ENCODE data around the gene RAD51B. TPM values are rescaled to one million over a fixed set of nuclear protein-coding genes. Genes with fewer than 3 reads are reported as not detected.
A peak's percentile ranks its signal among the peaks of the same experiment; 100 is the strongest.

Gene RAD51B
- total and polyA plus RNA-seq, 9 of the 15 experiments (the other 6 are each of a cell fraction or from before 2014, with no cell fraction given) = 8.5 to 17.3 (median 11.3) TPM

DNA sequence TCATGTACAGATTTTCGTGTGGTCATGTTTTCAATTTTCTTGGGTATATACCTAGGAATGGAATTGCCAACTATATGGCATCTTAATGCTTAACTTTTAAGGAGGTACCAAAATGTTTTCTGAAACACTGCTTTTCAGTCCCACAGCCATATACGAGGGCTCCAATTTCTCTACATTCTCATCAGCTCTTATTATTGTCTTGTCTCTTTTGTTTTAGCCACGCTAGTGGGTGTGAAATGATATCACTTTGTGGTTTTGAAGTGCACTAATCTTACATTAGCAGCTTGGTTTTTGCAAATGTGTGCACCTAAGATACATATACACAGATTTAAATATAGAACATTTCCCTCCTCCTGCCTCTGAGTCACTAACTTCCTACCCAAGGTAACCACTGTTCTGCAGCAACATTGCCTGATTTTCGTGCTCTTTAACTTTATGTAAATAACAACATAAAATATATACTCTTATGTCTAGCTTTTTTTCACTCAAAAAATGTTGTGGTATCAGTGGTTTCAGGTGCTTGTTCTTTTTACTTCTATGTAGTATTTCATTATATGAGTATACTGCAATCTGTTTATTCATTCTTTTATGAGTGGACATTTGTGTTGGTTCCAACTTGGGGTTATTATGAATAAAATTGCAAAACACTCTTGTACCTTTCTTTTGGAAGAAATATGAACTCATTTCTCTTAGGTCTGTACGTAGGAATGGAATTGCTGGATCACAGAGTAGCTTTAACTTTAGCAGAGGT is 900.2 kb downstream of the RAD51B start (continued):
- peak; percentile 96 for TF ChIP-seq FOXM1 (IDR thresholded peaks at IDR 0.05; ENCODE audit: low read depth)
- TF ChIP-seq FOXM1 (CRISPR knock-in tag; IDR thresholded peaks at IDR 0.05; ENCODE audit: low read depth) = no peak
- TF ChIP-seq, protein P1, sequence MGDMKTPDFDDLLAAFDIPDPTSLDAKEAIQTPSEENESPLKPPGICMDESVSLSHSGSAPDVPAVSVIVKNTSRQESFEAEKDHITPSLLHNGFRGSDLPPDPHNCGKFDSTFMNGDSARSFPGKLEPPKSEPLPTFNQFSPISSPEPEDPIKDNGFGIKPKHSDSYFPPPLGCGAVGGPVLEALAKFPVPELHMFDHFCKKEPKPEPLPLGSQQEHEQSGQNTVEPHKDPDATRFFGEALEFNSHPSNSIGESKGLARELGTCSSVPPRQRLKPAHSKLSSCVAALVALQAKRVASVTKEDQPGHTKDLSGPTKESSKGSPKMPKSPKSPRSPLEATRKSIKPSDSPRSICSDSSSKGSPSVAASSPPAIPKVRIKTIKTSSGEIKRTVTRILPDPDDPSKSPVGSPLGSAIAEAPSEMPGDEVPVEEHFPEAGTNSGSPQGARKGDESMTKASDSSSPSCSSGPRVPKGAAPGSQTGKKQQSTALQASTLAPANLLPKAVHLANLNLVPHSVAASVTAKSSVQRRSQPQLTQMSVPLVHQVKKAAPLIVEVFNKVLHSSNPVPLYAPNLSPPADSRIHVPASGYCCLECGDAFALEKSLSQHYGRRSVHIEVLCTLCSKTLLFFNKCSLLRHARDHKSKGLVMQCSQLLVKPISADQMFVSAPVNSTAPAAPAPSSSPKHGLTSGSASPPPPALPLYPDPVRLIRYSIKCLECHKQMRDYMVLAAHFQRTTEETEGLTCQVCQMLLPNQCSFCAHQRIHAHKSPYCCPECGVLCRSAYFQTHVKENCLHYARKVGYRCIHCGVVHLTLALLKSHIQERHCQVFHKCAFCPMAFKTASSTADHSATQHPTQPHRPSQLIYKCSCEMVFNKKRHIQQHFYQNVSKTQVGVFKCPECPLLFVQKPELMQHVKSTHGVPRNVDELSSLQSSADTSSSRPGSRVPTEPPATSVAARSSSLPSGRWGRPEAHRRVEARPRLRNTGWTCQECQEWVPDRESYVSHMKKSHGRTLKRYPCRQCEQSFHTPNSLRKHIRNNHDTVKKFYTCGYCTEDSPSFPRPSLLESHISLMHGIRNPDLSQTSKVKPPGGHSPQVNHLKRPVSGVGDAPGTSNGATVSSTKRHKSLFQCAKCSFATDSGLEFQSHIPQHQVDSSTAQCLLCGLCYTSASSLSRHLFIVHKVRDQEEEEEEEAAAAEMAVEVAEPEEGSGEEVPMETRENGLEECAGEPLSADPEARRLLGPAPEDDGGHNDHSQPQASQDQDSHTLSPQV (IDR thresholded peaks at IDR 0.05) = peak; percentile 58; the same call in 1 of the 2 replicates
- TF ChIP-seq, protein P2, sequence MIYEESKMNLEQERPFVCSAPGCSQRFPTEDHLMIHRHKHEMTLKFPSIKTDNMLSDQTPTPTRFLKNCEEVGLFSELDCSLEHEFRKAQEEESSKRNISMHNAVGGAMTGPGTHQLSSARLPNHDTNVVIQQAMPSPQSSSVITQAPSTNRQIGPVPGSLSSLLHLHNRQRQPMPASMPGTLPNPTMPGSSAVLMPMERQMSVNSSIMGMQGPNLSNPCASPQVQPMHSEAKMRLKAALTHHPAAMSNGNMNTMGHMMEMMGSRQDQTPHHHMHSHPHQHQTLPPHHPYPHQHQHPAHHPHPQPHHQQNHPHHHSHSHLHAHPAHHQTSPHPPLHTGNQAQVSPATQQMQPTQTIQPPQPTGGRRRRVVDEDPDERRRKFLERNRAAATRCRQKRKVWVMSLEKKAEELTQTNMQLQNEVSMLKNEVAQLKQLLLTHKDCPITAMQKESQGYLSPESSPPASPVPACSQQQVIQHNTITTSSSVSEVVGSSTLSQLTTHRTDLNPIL (CRISPR knock-in tag; IDR thresholded peaks at IDR 0.05) = no peak
- peak in 1 of 2 experiments; percentile 94; a peak in 2 of 4 replicates for TF ChIP-seq ARNT (IDR thresholded peaks at IDR 0.05)
- TF ChIP-seq, protein P3, sequence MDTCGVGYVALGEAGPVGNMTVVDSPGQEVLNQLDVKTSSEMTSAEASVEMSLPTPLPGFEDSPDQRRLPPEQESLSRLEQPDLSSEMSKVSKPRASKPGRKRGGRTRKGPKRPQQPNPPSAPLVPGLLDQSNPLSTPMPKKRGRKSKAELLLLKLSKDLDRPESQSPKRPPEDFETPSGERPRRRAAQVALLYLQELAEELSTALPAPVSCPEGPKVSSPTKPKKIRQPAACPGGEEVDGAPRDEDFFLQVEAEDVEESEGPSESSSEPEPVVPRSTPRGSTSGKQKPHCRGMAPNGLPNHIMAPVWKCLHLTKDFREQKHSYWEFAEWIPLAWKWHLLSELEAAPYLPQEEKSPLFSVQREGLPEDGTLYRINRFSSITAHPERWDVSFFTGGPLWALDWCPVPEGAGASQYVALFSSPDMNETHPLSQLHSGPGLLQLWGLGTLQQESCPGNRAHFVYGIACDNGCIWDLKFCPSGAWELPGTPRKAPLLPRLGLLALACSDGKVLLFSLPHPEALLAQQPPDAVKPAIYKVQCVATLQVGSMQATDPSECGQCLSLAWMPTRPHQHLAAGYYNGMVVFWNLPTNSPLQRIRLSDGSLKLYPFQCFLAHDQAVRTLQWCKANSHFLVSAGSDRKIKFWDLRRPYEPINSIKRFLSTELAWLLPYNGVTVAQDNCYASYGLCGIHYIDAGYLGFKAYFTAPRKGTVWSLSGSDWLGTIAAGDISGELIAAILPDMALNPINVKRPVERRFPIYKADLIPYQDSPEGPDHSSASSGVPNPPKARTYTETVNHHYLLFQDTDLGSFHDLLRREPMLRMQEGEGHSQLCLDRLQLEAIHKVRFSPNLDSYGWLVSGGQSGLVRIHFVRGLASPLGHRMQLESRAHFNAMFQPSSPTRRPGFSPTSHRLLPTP (IDR thresholded peaks at IDR 0.05; ENCODE audit: borderline replicate concordance, extremely low read depth, insufficient read length) = no peak
- no peak for TF ChIP-seq ELF2 (CRISPR knock-in tag; IDR thresholded peaks at IDR 0.05)
- TF ChIP-seq JUN (IDR thresholded peaks at IDR 0.05; ENCODE audit: borderline replicate concordance, low read depth, low read length) = peak; percentile 87
- no peak for TF ChIP-seq JUN (CRISPR knock-in tag; IDR thresholded peaks at IDR 0.05; ENCODE audit: borderline replicate concordance)
- TF ChIP-seq CBFB (CRISPR knock-in tag; IDR thresholded peaks at IDR 0.05) = no peak; the same call in 1 of the 2 replicates
- peak; percentile 80 for TF ChIP-seq CXXC5 (CRISPR knock-in tag; IDR thresholded peaks at IDR 0.05)
- peak; percentile 83 for TF ChIP-seq EGR1 (conservative IDR thresholded peaks at IDR 0.05)
- peak; percentile 42; the same call in 1 of the 2 replicates for TF ChIP-seq MBD2 (IDR thresholded peaks at IDR 0.05; ENCODE audit: borderline replicate concordance, low read depth)
- TF ChIP-seq, protein P4, sequence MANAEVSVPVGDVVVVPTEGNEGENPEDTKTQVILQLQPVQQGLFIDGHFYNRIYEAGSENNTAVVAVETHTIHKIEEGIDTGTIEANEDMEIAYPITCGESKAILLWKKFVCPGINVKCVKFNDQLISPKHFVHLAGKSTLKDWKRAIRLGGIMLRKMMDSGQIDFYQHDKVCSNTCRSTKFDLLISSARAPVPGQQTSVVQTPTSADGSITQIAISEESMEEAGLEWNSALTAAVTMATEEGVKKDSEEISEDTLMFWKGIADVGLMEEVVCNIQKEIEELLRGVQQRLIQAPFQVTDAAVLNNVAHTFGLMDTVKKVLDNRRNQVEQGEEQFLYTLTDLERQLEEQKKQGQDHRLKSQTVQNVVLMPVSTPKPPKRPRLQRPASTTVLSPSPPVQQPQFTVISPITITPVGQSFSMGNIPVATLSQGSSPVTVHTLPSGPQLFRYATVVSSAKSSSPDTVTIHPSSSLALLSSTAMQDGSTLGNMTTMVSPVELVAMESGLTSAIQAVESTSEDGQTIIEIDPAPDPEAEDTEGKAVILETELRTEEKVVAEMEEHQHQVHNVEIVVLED (CRISPR knock-in tag; IDR thresholded peaks at IDR 0.05) = no peak
- peak; percentile 95 for TF ChIP-seq HDAC2 (IDR thresholded peaks at IDR 0.05)
- TF ChIP-seq TAL1 (IDR thresholded peaks at IDR 0.05) = peak; percentile 99
- no peak for TF ChIP-seq TCF7 (IDR thresholded peaks at IDR 0.05; ENCODE audit: borderline replicate concordance)
- TF ChIP-seq ETS2 (tag; IDR thresholded peaks at IDR 0.05; ENCODE audit: borderline replicate concordance, poor library complexity, severe bottlenecking) = no peak

Measured in K562 (cell line).